Heart right ventricle (tissue), 16 donors: ENCODE measurements around the gene MT1M. TPM values are rescaled to one million over a fixed set of nuclear protein-coding genes. Genes with fewer than 3 reads are reported as not detected.

Experiments
- ATAC-seq, 8 donors: fragments of 200-7000 bp; cut with Tn5 transposase; one replicate each; pipeline ENCODE4 v1.9.1; 2020; ENCODE audit warnings: mild to moderate bottlenecking in 8 of 8, moderate library complexity in 8 of 8, moderate number of reproducible peaks in 1 of 8
- DNase-seq, 2 donors: peaks; one replicate each; pipeline ENCODE4 v3.0.0-alpha.2; 2020
- H3K27ac ChIP-seq, 10 donors: fragments of 200-600 bp; sonication (generic) in 2 of 10; one replicate each; pipeline versions ENCODE4 v1.5.0 to v1.8.0; 2020 to 2022; ENCODE audit warnings: mild to moderate bottlenecking in 3 of 10
- H3K27me3 ChIP-seq, 7 donors: fragments of 200-600 bp; one replicate each; pipeline ENCODE4 v1.8.0; 2021 to 2022; ENCODE audit warnings: mild to moderate bottlenecking in 2 of 7
- H3K36me3 ChIP-seq, 9 donors: fragments of 200-600 bp; sonication (generic) in 1 of 9; one replicate each; pipeline versions ENCODE4 v1.5.0 to v1.8.0; 2020 to 2022; ENCODE audit warnings: mild to moderate bottlenecking in 2 of 9
- H3K4me1 ChIP-seq, 9 donors: fragments of 200-600 bp; sonication (generic) in 1 of 9; one replicate each; pipeline versions ENCODE4 v1.5.0 to v1.8.0; 2020 to 2022; ENCODE audit warnings: mild to moderate bottlenecking in 4 of 9
- H3K4me3 ChIP-seq, 10 donors: fragments of 200-600 bp; sonication (generic) in 2 of 10; one replicate each; pipeline versions ENCODE4 v1.5.0 to v1.8.0; 2020 to 2022; ENCODE audit warnings: mild to moderate bottlenecking in 7 of 10, moderate library complexity in 2 of 10
- H3K9me3 ChIP-seq, 11 donors: fragments of 200-600 bp in 10 of 11; sonication (generic) in 2 of 11; one replicate each; pipeline versions ENCODE4 v1.5.0 to v1.8.0; 2013 to 2022; ENCODE audit warnings: mild to moderate bottlenecking in 2 of 11, control low read depth in 1 of 11, moderate library complexity in 1 of 11
- CTCF ChIP-seq, 9 donors: fragments of 200-600 bp; sonication (generic) in 2 of 9; IDR thresholded peaks; one replicate each; pipeline versions ENCODE4 v1.5.0 to v1.8.0; 2021 to 2022; ENCODE audit warnings: antibody characterized with exemption in 9 of 9, mild to moderate bottlenecking in 5 of 9, moderate library complexity in 1 of 9
- WGBS, 2 donors: extraction: QIAGEN DNeasy Blood & Tissue Kit; methylation state at CpG; one replicate each; pipeline ENCODE4 v1.1.7; 2013; ENCODE audit warnings: inconsistent platforms in 1 of 2; 5-methylcytosine and 5-hydroxymethylcytosine counted together
- intact Hi-C, 10 donors: fragments of 100-400 bp; cut with DNase I; formaldehyde crosslinking; loops; one replicate each; pipeline versions ENCODE4 v1.11.1 to v1.14.2; 2022
- polyA plus RNA-seq, 2 donors: library from polyadenylated mRNA; stranded (reverse); fragments of 200-250 nt; gene quantifications; one replicate each; pipeline ENCODE4 v1.2.3, GENCODE V29; 2013
- total RNA-seq, 10 donors: library from RNA; stranded (reverse); fragmentation: NEBNext Ultra II Directional in 3 of 10; extraction: Animal tissue kit (Norgen Biotek cat#: 25700) in 3 of 10; gene quantifications; one replicate each; pipeline versions ENCODE4 v1.2.1 to v1.2.4, GENCODE V29; 2021 to 2023
- donor health status: Arrhythmogenic right ventricular cardiomyopathy.
- donor health status: ischemic (EF 13 %, LVEDD 7.1; RV severe dilation, severe dysfunction).
- donor health status: healthy with polysubstance abuse.
- donor health status: DM: no; HTN: yes; CAD: no.
- donor health status: DM: no; HTN: no; CAD: no.
- donor health status: ischemic (EF 25% LVEDD 6.9; RV normal size, moderate dysfunction).
- donor health status: ischemic (EF 25% LVEDD 5.7; RV mildly dilated, moderate dysfunction).
- donor health status: healthy.
- donor health status: DM: yes; HTN: yes; CAD: no.
- donor health status: Ischemic cardiomyopathy.
- donor health status: ischemic (EF 35%, LVEDD 5.7; RV mildly dilated, moderate dysfunction).
- donor health status: nonischemic (EF 11% LVEDD 7.7; RV severe dilation, severe dysfunction).
- donor health status: DM: yes; HTN: yes; CAD: no.
- donor health status: PGD.
- donor health status: ischemic (EF 29% LVEDD 5.4; RV normal size, mild dysfunction).
- donor health status: nonischemic (EF 23%, LVEDD 6.1; RV moderate dilation, normal function).

Gene MT1M
- total and polyA plus RNA-seq, 12 donors = 0.75 to 25.4 (median 2.9) TPM

GRCh38 chr16:56682703-56683397 is 50.4 kb downstream of the MT1M start:
- H3K27ac ChIP-seq = peak overlapping the region; percentile 6 to 90 (median 82)
- no peaks in the 10 kb centered on the region for H3K36me3 ChIP-seq
- WGBS, 2 donors = 45 to 52% methylated on average over 8 of the region's 8 CpGs
- intact Hi-C loops = loop anchor here in 8 of 10 donors (1.0 to 5.0 kb wide), 7 partner anchors 41 to 81 kb away; partner anchors contain the start of genes MT2A (in 6 of the 8) and MT1E (in 2 of the 8)
- H3K27me3 ChIP-seq = no peaks in the 10 kb centered on the region
- peak in 2 of 8 donors; percentile 9 to 10 for ATAC-seq
- DNase-seq = no peak
- TF ChIP-seq CTCF (IDR thresholded peaks at IDR 0.05) = no peak
- H3K4me1 ChIP-seq = peaks cover 0 to 55% (median 28%) of the 10 kb centered on the region in 9 donors
- peak overlapping the region; percentile 37 to 71 (median 58) for H3K4me3 ChIP-seq
- peaks cover 0 to 13% (median 0%) of the 10 kb centered on the region in 11 donors for H3K9me3 ChIP-seq

Other genes starting within 250 kb of the MT1M start
- gene AMFR, start 207.1 kb upstream of the MT1M start, total RNA-seq = 10 to 100 TPM; 50.6 to 87.9 (median 69.7) TPM
- gene AMFR, start 207.1 kb upstream of the MT1M start, polyA plus RNA-seq = 10 to 100 TPM; 18.1 to 63.9 TPM
- 10 to 100 TPM; 59.2 to 74.7 (median 63.4) TPM for gene NUDT21, start 181.3 kb upstream of the MT1M start, total RNA-seq
- 10 to 100 TPM in 1 of 2 donors, 1 to 10 TPM in 1; 9.3 to 26.4 TPM for gene NUDT21, start 181.3 kb upstream of the MT1M start, polyA plus RNA-seq
- 10 to 100 TPM; 24.2 to 41.0 (median 36.8) TPM for gene OGFOD1, start 181.1 kb upstream of the MT1M start, total RNA-seq
- 10 to 100 TPM in 1 of 2 donors, 1 to 10 TPM in 1; 8.9 to 17.5 TPM for gene OGFOD1, start 181.1 kb upstream of the MT1M start, polyA plus RNA-seq
- 10 to 100 TPM; 37.7 to 75.9 (median 60.1) TPM for gene BBS2, start 112.6 kb upstream of the MT1M start, total RNA-seq
- gene BBS2, start 112.6 kb upstream of the MT1M start, polyA plus RNA-seq = 10 to 100 TPM; 11.7 to 33.0 TPM
- gene MT4, start 67.6 kb upstream of the MT1M start, total RNA-seq = not detected
- gene MT4, start 67.6 kb upstream of the MT1M start, polyA plus RNA-seq = not detected
- gene MT3, start 43.1 kb upstream of the MT1M start, total RNA-seq = 10 to 100 TPM in 1 of 10 donors, 1 to 10 TPM in 9; 1.9 to 11.6 (median 4.1) TPM
- gene MT3, start 43.1 kb upstream of the MT1M start, polyA plus RNA-seq = 10 to 100 TPM in 1 of 2 donors, 1 to 10 TPM in 1; 4.4 to 29.8 TPM
- gene MT2A, start 24.1 kb upstream of the MT1M start, total RNA-seq = 100 to 1,000 TPM in 6 of 10 donors, 10 to 100 TPM in 4; 88.8 to 354 (median 109) TPM
- gene MT2A, start 24.1 kb upstream of the MT1M start, polyA plus RNA-seq = 100 to 1,000 TPM; 195 to 231 TPM
- 100 to 1,000 TPM in 5 of 10 donors, 10 to 100 TPM in 5; 83.3 to 164 (median 97.0) TPM for gene MT1E, start 6.9 kb upstream of the MT1M start, total RNA-seq
- gene MT1E, start 6.9 kb upstream of the MT1M start, polyA plus RNA-seq = 100 to 1,000 TPM in 1 of 2 donors, 10 to 100 TPM in 1; 31.9 to 268 TPM
- gene MT1A, start 6.0 kb downstream of the MT1M start, total RNA-seq = 10 to 100 TPM in 1 of 10 donors, 1 to 10 TPM in 5, under 1 TPM in 2, not detected in 2; 0.71 to 67.7 (median 2.6) TPM
- 100 to 1,000 TPM in 1 of 2 donors, 10 to 100 TPM in 1; 11.1 to 102 TPM for gene MT1A, start 6.0 kb downstream of the MT1M start, polyA plus RNA-seq
- not detected for gene MT1B, start 19.2 kb downstream of the MT1M start, total RNA-seq
- gene MT1B, start 19.2 kb downstream of the MT1M start, polyA plus RNA-seq = not detected
- 1 to 10 TPM in 9 of 10 donors, under 1 TPM in 1; 0.98 to 7.7 (median 2.4) TPM for gene MT1F, start 25.3 kb downstream of the MT1M start, total RNA-seq
- 1 to 10 TPM; 2.0 to 2.4 TPM for gene MT1F, start 25.3 kb downstream of the MT1M start, polyA plus RNA-seq
- gene MT1G, start 35.4 kb downstream of the MT1M start, total RNA-seq = 1 to 10 TPM in 3 of 10 donors, under 1 TPM in 1, not detected in 6; 0.95 to 9.0 (median 1.0) TPM
- gene MT1G, start 35.4 kb downstream of the MT1M start, polyA plus RNA-seq = 1 to 10 TPM; 3.6 to 3.7 TPM
- 1 to 10 TPM in 1 of 10 donors, not detected in 9; 2.4 TPM for gene MT1H, start 37.2 kb downstream of the MT1M start, total RNA-seq
- not detected for gene MT1H, start 37.2 kb downstream of the MT1M start, polyA plus RNA-seq
- 100 to 1,000 TPM in 4 of 10 donors, 10 to 100 TPM in 6; 15.8 to 616 (median 71.4) TPM for gene MT1X, start 49.8 kb downstream of the MT1M start, total RNA-seq
- gene MT1X, start 49.8 kb downstream of the MT1M start, polyA plus RNA-seq = 100 to 1,000 TPM; 162 to 239 TPM
- gene NUP93, start 97.5 kb downstream of the MT1M start, total RNA-seq = 10 to 100 TPM; 25.4 to 34.8 (median 27.6) TPM
- gene NUP93, start 97.5 kb downstream of the MT1M start, polyA plus RNA-seq = 10 to 100 TPM; 27.2 to 32.3 TPM
- not detected for gene SLC12A3, start 232.5 kb downstream of the MT1M start, total RNA-seq
- not detected for gene SLC12A3, start 232.5 kb downstream of the MT1M start, polyA plus RNA-seq